Neuronal stem cell (in vitro differentiated cells): ENCODE measurements around the gene MRPL40.
A peak's percentile ranks its signal among the peaks of the same experiment; 100 is the strongest.

Experiments used
- DNase-seq: peaks from one replicate; pipeline ENCODE4 v3.0.0-alpha.2; 2013; ENCODE audit warnings: low spot score
- H2AFZ ChIP-seq: one replicate; pipeline ENCODE4 v1.6.1; 2013; ENCODE audit warnings: mild to moderate bottlenecking, low read length, inconsistent platforms
- H2AK5ac ChIP-seq: 2 replicates; pipeline ENCODE4 v1.6.1; 2013; ENCODE audit warnings: low read depth, mild to moderate bottlenecking, inconsistent platforms, low read length, moderate library complexity, mixed read lengths
- H2BK120ac ChIP-seq: 2 replicates; pipeline ENCODE4 v1.6.1; 2013; ENCODE audit warnings: low read depth, mild to moderate bottlenecking, inconsistent platforms, low read length, moderate library complexity, mixed read lengths
- H2BK12ac ChIP-seq: one replicate; pipeline ENCODE4 v1.6.1; 2013; ENCODE audit warnings: low read length, inconsistent platforms
- H2BK15ac ChIP-seq: 2 replicates; pipeline ENCODE4 v1.6.1; 2013; ENCODE audit warnings: mild to moderate bottlenecking, low read length, inconsistent platforms, mixed read lengths
- H2BK5ac ChIP-seq: one replicate; pipeline ENCODE4 v1.6.1; 2013; ENCODE audit warnings: inconsistent platforms, mild to moderate bottlenecking, low read length, moderate library complexity
- H3K14ac ChIP-seq: one replicate; pipeline ENCODE4 v1.6.1; 2013; ENCODE audit warnings: low read length, inconsistent platforms
- H3K18ac ChIP-seq: 2 replicates; pipeline ENCODE4 v1.6.1; 2013; ENCODE audit warnings: low read length, inconsistent platforms
- H3K23ac ChIP-seq: 2 replicates; pipeline ENCODE4 v1.6.1; 2013; ENCODE audit warnings: low read depth, mild to moderate bottlenecking, mixed read lengths, low read length, inconsistent platforms; ENCODE audit not compliant: poor library complexity
- H3K27ac ChIP-seq: replicated peaks from 3 replicates; pipeline ENCODE4 v1.5.1; 2013; ENCODE audit warnings: low read length, inconsistent platforms
- H3K27me3 ChIP-seq, 3 experiments: 2 replicates each; pipeline ENCODE4 v1.6.1; 2013; ENCODE audit warnings: low read length in 3 of 3, mild to moderate bottlenecking in 2 of 3, inconsistent platforms in 1 of 3, low read depth in 1 of 3, mixed read lengths in 1 of 3, moderate library complexity in 1 of 3; ENCODE audit not compliant: control insufficient read depth in 3 of 3, insufficient read depth in 3 of 3
- H3K36me3 ChIP-seq, 2 donors: replicated peaks in 1 of 2; 2 replicates each; pipeline ENCODE4 v1.6.1; 2013; ENCODE audit warnings: low read length in 2 of 2; ENCODE audit not compliant: control insufficient read depth in 2 of 2, insufficient read depth in 2 of 2
- H3K4ac ChIP-seq: 2 replicates; pipeline ENCODE4 v1.6.1; 2013; ENCODE audit warnings: inconsistent platforms, mild to moderate bottlenecking, low read length, moderate library complexity
- H3K4me1 ChIP-seq, 2 donors: 1 replicate in 1 of 2; 2 replicates in 1 of 2; pipeline ENCODE4 v1.6.1; 2013; ENCODE audit warnings: low read length in 2 of 2, low read depth in 1 of 2; ENCODE audit not compliant: control insufficient read depth in 2 of 2, insufficient read depth in 1 of 2
- H3K4me2 ChIP-seq: one replicate; pipeline ENCODE4 v1.6.1; 2013; ENCODE audit warnings: mild to moderate bottlenecking, low read length, inconsistent platforms; ENCODE audit not compliant: insufficient read depth, poor library complexity, severe bottlenecking
- H3K4me3 ChIP-seq, 2 donors: 2 replicates each; pipeline ENCODE4 v1.5.1; 2013; ENCODE audit warnings: low read length in 2 of 2, mild to moderate bottlenecking in 2 of 2, inconsistent platforms in 1 of 2, moderate library complexity in 1 of 2
- H3K79me1 ChIP-seq: one replicate; pipeline ENCODE4 v1.6.1; 2013; ENCODE audit warnings: low read depth, mild to moderate bottlenecking, inconsistent platforms, low read length, moderate library complexity
- H3K9ac ChIP-seq: one replicate; pipeline ENCODE4 v1.6.1; 2013; ENCODE audit warnings: mild to moderate bottlenecking, low read depth, low read length, inconsistent platforms; ENCODE audit not compliant: poor library complexity
- H3K9me3 ChIP-seq, 2 donors: replicated peaks in 1 of 2; 2 replicates each; pipeline versions ENCODE3 to v1.6.1; 2013; ENCODE audit warnings: low read length in 2 of 2, mild to moderate bottlenecking in 2 of 2, inconsistent platforms in 1 of 2, low read depth in 1 of 2, mixed read lengths in 1 of 2, moderate library complexity in 1 of 2; ENCODE audit not compliant: control insufficient read depth in 2 of 2, insufficient read depth in 1 of 2
- H4K8ac ChIP-seq: one replicate; pipeline ENCODE4 v1.6.1; 2013; ENCODE audit warnings: low read depth, mild to moderate bottlenecking, inconsistent platforms, low read length, moderate library complexity
- H4K91ac ChIP-seq: one replicate; pipeline ENCODE4 v1.6.1; 2013; ENCODE audit warnings: low read length, low read depth, mild to moderate bottlenecking, inconsistent platforms; ENCODE audit not compliant: poor library complexity
- WGBS, 2 donors: extraction: QIAGEN DNeasy Blood & Tissue Kit; methylation state at CpG; one replicate each; pipeline ENCODE4 v1.1.7; 2013; ENCODE audit warnings: missing lambda C conversion rate in 2 of 2, mixed read lengths in 1 of 2; ENCODE audit not compliant: insufficient read length in 2 of 2, insufficient replicate concordance in 1 of 2; ENCODE audit errors: extremely low coverage in 2 of 2; 5-methylcytosine and 5-hydroxymethylcytosine counted together

Gene MRPL40

GRCh38 chr22:19419464-19420178, 12.7 kb upstream of the MRPL40 start:
- Histone ChIP-seq H3K4me3 (no peak overlapping the region), H2BK15ac (no peak overlapping the region), H3K9ac (no peak overlapping the region), H4K91ac (no peak overlapping the region), H3K4ac (no peak overlapping the region), H3K23ac (no peak overlapping the region), H2BK12ac (no peak overlapping the region), H3K14ac (no peak overlapping the region), H2BK5ac (no peak overlapping the region), H3K27ac (no peak overlapping the region), H3K79me1 (peaks cover 21% of the 10 kb centered on the region), H4K8ac (no peak overlapping the region), H3K36me3 (peaks cover 3 to 16% of the 10 kb centered on the region in 2 donors), H2AK5ac (no peak overlapping the region), H3K18ac (no peak overlapping the region), H3K9me3 (peaks cover 0 to 11% of the 10 kb centered on the region in 2 donors), H2BK120ac (no peak overlapping the region), H2AFZ (no peak overlapping the region), H3K27me3 (no peaks in the 10 kb centered on the region), H3K4me1 (peaks cover 0 to 10% of the 10 kb centered on the region in 2 donors), H3K4me2 (no peak overlapping the region)
- no CpG with 5 or more reads among the region's 5 CpGs for WGBS, 2 donors
- DNase-seq = no peak

GRCh38 chr22:19420321-19420720, 12.0 kb upstream of the MRPL40 start:
- peaks cover 5 to 23% of the 10 kb centered on the region in 2 donors for H3K36me3 ChIP-seq
- no peak overlapping the region for H3K4ac ChIP-seq
- H3K27ac ChIP-seq = no peak overlapping the region
- no peak overlapping the region for H4K91ac ChIP-seq
- H3K14ac ChIP-seq = no peak overlapping the region
- peaks cover 25% of the 10 kb centered on the region for H3K79me1 ChIP-seq
- no peak overlapping the region for H3K23ac ChIP-seq
- H3K4me2 ChIP-seq = no peak overlapping the region
- peaks cover 0 to 10% of the 10 kb centered on the region in 2 donors for H3K4me1 ChIP-seq
- no peak overlapping the region for H2BK5ac ChIP-seq
- H2BK12ac ChIP-seq = no peak overlapping the region
- no peak overlapping the region for H2BK120ac ChIP-seq
- H2AK5ac ChIP-seq = no peak overlapping the region
- H3K9ac ChIP-seq = no peak overlapping the region
- 100% methylated on average over 1 of the region's 6 CpGs; no CpG with 5 or more reads in 1 of the 2 donors for WGBS, 2 donors
- H3K9me3 ChIP-seq = peaks cover 0 to 11% of the 10 kb centered on the region in 2 donors
- no peak overlapping the region for H3K18ac ChIP-seq
- H3K4me3 ChIP-seq = no peak overlapping the region
- no peak overlapping the region for H4K8ac ChIP-seq
- H2BK15ac ChIP-seq = no peak overlapping the region
- no peaks in the 10 kb centered on the region for H3K27me3 ChIP-seq
- H2AFZ ChIP-seq = no peak overlapping the region
- DNase-seq = no peak

- Histone ChIP-seq H3K14ac (no peak overlapping the region), H4K91ac (no peak overlapping the region), H3K36me3 (peaks cover 7 to 22% of the 10 kb centered on the region in 2 donors), H2BK15ac (no peak overlapping the region), H3K23ac (no peak overlapping the region), H3K27me3 (no peaks in the 10 kb centered on the region), H3K4me1 (peaks cover 0 to 10% of the 10 kb centered on the region in 2 donors), H2BK5ac (peak overlapping the region; percentile 57), H3K27ac (no peak overlapping the region), H2BK12ac (no peak overlapping the region), H3K4ac (no peak overlapping the region), H3K79me1 (peaks cover 24% of the 10 kb centered on the region), H2BK120ac (no peak overlapping the region), H3K4me3 (peak overlapping the region in 1 of 2 donors; percentile 49), H3K18ac (no peak overlapping the region), H2AFZ (no peak overlapping the region), H3K9me3 (peaks cover 0 to 3% of the 10 kb centered on the region in 2 donors), H3K4me2 (no peak overlapping the region), H2AK5ac (no peak overlapping the region), H3K9ac (peak overlapping the region; percentile 9), H4K8ac (no peak overlapping the region)
- no peak for DNase-seq
- no CpG with 5 or more reads among the region's 11 CpGs for WGBS, 2 donors
These were observed 9.7 kb upstream of the MRPL40 start for GRCh38 chr22:19422440-19423301.

DNA sequence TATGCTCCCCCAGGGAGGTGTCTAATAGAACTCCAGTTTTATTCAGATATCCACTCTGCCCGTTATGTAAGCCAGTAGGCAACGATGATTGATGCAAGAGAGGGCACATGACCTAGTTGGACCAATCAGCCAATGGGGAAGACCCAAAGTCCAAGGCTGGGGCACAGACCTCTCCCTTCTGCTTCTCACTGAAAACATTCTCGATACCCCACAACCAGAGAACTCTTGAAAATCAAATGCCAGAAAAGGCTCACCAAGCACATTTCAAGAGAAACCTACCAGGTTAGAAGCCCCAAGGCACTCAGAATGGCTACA, 8.2 kb upstream of the MRPL40 start:
- Histone ChIP-seq H3K4ac (no peak overlapping the region), H3K79me1 (peaks cover 21% of the 10 kb centered on the region), H3K4me1 (peaks cover 0 to 8% of the 10 kb centered on the region in 2 donors), H2BK15ac (no peak overlapping the region), H3K27ac (no peak overlapping the region), H3K9me3 (no peaks in the 10 kb centered on the region), H2AK5ac (no peak overlapping the region), H3K9ac (no peak overlapping the region), H3K4me2 (no peak overlapping the region), H2BK5ac (no peak overlapping the region), H2BK120ac (no peak overlapping the region), H3K18ac (no peak overlapping the region), H2AFZ (no peak overlapping the region), H3K36me3 (peaks cover 7 to 29% of the 10 kb centered on the region in 2 donors), H4K8ac (no peak overlapping the region), H2BK12ac (no peak overlapping the region), H3K14ac (no peak overlapping the region), H3K23ac (no peak overlapping the region), H3K27me3 (no peaks in the 10 kb centered on the region), H4K91ac (no peak overlapping the region), H3K4me3 (no peak overlapping the region)
- DNase-seq = no peak
- no CpG with 5 or more reads among the region's 3 CpGs for WGBS, 2 donors
